HepG2 (cell line): ENCODE measurements around the gene RFX2. TPM values are rescaled to one million over a fixed set of nuclear protein-coding genes. Genes with fewer than 3 reads are reported as not detected.

Source experiments
- AGO2 ChIP-seq: fragments of 200-400 bp; formaldehyde crosslinking; optimal IDR thresholded peaks from 2 replicates; pipeline ENCODE3; 2017; ENCODE audit warnings: mild to moderate bottlenecking, low read depth, low read length, moderate library complexity
- CBX5 ChIP-seq: sonication (generic); formaldehyde crosslinking; IDR thresholded peaks from 2 replicates; pipeline ENCODE4 v1.4.0; 2020; ENCODE audit warnings: missing genetic modification reagents, borderline replicate concordance
- GATA4 ChIP-seq: sonication (generic); IDR thresholded peaks from 2 replicates; pipeline ENCODE4 v1.6.1; 2016; ENCODE audit warnings: antibody characterized with exemption, low read depth, borderline replicate concordance
- GATAD2A ChIP-seq: IDR thresholded peaks from 2 replicates; pipeline ENCODE4 v1.6.1; 2016
- GFI1 ChIP-seq: sonication (generic); formaldehyde crosslinking; IDR thresholded peaks from 2 replicates; pipeline ENCODE4 v1.5.0; 2020; ENCODE audit warnings: missing genetic modification reagents, mild to moderate bottlenecking, borderline replicate concordance
- HES4 ChIP-seq: sonication (generic); formaldehyde crosslinking; IDR thresholded peaks from 2 replicates; pipeline ENCODE4 v1.9.0; 2021; ENCODE audit warnings: mild to moderate bottlenecking, missing genetic modification reagents, borderline replicate concordance
- HHEX ChIP-seq: IDR thresholded peaks from 2 replicates; pipeline ENCODE4 v1.6.1; 2016; ENCODE audit warnings: control low read depth
- ISL2 ChIP-seq: sonication (generic); formaldehyde crosslinking; IDR thresholded peaks from 2 replicates; pipeline ENCODE4 v1.5.0; 2020; ENCODE audit warnings: missing genetic modification reagents
- ISX ChIP-seq: sonication (generic); formaldehyde crosslinking; conservative IDR thresholded peaks from 2 replicates; pipeline ENCODE4 v1.5.0; 2020; ENCODE audit warnings: missing genetic modification reagents
- KLF13 ChIP-seq: sonication (generic); formaldehyde crosslinking; IDR thresholded peaks from 2 replicates; pipeline ENCODE4 v1.4.0; 2020; ENCODE audit warnings: mild to moderate bottlenecking, missing genetic modification reagents
- MTF2 ChIP-seq: sonication (generic); formaldehyde crosslinking; IDR thresholded peaks from 2 replicates; pipeline ENCODE4 v1.5.0; 2020; ENCODE audit warnings: missing genetic modification reagents, borderline replicate concordance
- POLR2A ChIP-seq, 2 experiments: IDR thresholded peaks; 2 replicates each; pipeline ENCODE4 v1.6.1; 2011; ENCODE audit warnings: low read depth in 2 of 2, low read length in 2 of 2, mild to moderate bottlenecking in 1 of 2, moderate library complexity in 1 of 2; ENCODE audit not compliant: insufficient read depth in 1 of 2
- SRSF9 ChIP-seq: fragments of 200-400 bp; formaldehyde crosslinking; IDR thresholded peaks from 2 replicates; pipeline ENCODE4 v1.6.1; 2018; ENCODE audit warnings: borderline replicate concordance, mild to moderate bottlenecking, low read depth, low read length; ENCODE audit not compliant: insufficient read depth, poor library complexity, severe bottlenecking
- SUZ12 ChIP-seq: fragments of 150-350 bp; IDR thresholded peaks from 2 replicates; pipeline ENCODE4 v1.6.1; 2014; ENCODE audit warnings: low read depth, low read length
- ZBTB8A ChIP-seq: sonication (generic); formaldehyde crosslinking; IDR thresholded peaks from 2 replicates; pipeline ENCODE4 v1.4.0; 2020; ENCODE audit warnings: mild to moderate bottlenecking, low read depth, missing genetic modification reagents, borderline replicate concordance
- ZFY ChIP-seq: sonication (generic); formaldehyde crosslinking; IDR thresholded peaks from 2 replicates; pipeline ENCODE4 v1.4.0; 2020; ENCODE audit warnings: missing genetic modification reagents
- ZNF124 ChIP-seq: sonication (generic); formaldehyde crosslinking; IDR thresholded peaks from 2 replicates; pipeline ENCODE4 v1.4.0; 2020; ENCODE audit warnings: missing genetic modification reagents
- ZNF224 ChIP-seq: sonication (generic); formaldehyde crosslinking; IDR thresholded peaks from 2 replicates; pipeline ENCODE4 v1.5.0; 2020; ENCODE audit warnings: mild to moderate bottlenecking, missing genetic modification reagents
- ZNF230 ChIP-seq: sonication (generic); formaldehyde crosslinking; IDR thresholded peaks from 2 replicates; pipeline ENCODE4 v1.4.0; 2020; ENCODE audit warnings: mild to moderate bottlenecking, missing genetic modification reagents
- ZNF253 ChIP-seq: sonication (generic); formaldehyde crosslinking; IDR thresholded peaks from 2 replicates; pipeline ENCODE4 v1.8.0; 2022; ENCODE audit warnings: mild to moderate bottlenecking, missing genetic modification reagents, borderline replicate concordance
- ZNF510 ChIP-seq: sonication (generic); formaldehyde crosslinking; IDR thresholded peaks from 2 replicates; pipeline ENCODE4 v1.4.0; 2020; ENCODE audit warnings: low read depth, mild to moderate bottlenecking, missing genetic modification reagents
- ZNF816 ChIP-seq: sonication (generic); formaldehyde crosslinking; IDR thresholded peaks from 2 replicates; pipeline ENCODE4 v1.8.0; 2022; ENCODE audit warnings: missing genetic modification reagents, mild to moderate bottlenecking, borderline replicate concordance
- polyA plus RNA-seq, 8 experiments: library from polyadenylated mRNA; depleted of rRNA in 3 of 8; stranded (reverse) in 7 of 8; unstranded in 1 of 8; fragments of >200 nt; fragmentation: Illumina TruSeq in 4 of 8; extraction: Trizol in 4 of 8; gene quantifications; 2 replicates each; pipeline versions ENCODE4 v1.2.1 to v1.2.3, GENCODE V29; 2011 to 2016; ENCODE audit warnings: low read depth in 4 of 8, missing spikeins in 1 of 8, mixed read lengths in 1 of 8; ENCODE audit not compliant: insufficient read depth in 1 of 8
- total RNA-seq, 5 experiments: library from RNA; depleted of rRNA; stranded (reverse); fragments of >200 nt; fragmentation: Illumina TruSeq; extraction: Trizol; gene quantifications; 2 replicates each; pipeline ENCODE4 v1.2.3, GENCODE V29; 2016; ENCODE audit warnings: low read depth in 1 of 5
- TF ChIP-seq, protein P1 (sequence below): sonication (generic); formaldehyde crosslinking; IDR thresholded peaks from 2 replicates; pipeline ENCODE4; 2020; ENCODE audit warnings: missing genetic modification reagents, mild to moderate bottlenecking, borderline replicate concordance
- TF ChIP-seq, protein P2 (sequence below): IDR thresholded peaks from 2 replicates; pipeline ENCODE4 v1.6.1; 2016; ENCODE audit warnings: mild to moderate bottlenecking, missing biosample characterization, missing genetic modification reagents
- TF ChIP-seq, protein P3 (sequence below): IDR thresholded peaks from 2 replicates; pipeline ENCODE4 v1.6.1; 2016
- TF ChIP-seq, protein P4 (sequence below): sonication (generic); formaldehyde crosslinking; IDR thresholded peaks from 2 replicates; pipeline ENCODE4 v1.4.0; 2020; ENCODE audit warnings: mild to moderate bottlenecking, low read depth, missing genetic modification reagents

Gene RFX2
- total and polyA plus RNA-seq, 2 of the 13 experiments (the other 11 are each of a cell fraction or from before 2014, with no cell fraction given) = 2.8 to 3.3 TPM

DNA sequence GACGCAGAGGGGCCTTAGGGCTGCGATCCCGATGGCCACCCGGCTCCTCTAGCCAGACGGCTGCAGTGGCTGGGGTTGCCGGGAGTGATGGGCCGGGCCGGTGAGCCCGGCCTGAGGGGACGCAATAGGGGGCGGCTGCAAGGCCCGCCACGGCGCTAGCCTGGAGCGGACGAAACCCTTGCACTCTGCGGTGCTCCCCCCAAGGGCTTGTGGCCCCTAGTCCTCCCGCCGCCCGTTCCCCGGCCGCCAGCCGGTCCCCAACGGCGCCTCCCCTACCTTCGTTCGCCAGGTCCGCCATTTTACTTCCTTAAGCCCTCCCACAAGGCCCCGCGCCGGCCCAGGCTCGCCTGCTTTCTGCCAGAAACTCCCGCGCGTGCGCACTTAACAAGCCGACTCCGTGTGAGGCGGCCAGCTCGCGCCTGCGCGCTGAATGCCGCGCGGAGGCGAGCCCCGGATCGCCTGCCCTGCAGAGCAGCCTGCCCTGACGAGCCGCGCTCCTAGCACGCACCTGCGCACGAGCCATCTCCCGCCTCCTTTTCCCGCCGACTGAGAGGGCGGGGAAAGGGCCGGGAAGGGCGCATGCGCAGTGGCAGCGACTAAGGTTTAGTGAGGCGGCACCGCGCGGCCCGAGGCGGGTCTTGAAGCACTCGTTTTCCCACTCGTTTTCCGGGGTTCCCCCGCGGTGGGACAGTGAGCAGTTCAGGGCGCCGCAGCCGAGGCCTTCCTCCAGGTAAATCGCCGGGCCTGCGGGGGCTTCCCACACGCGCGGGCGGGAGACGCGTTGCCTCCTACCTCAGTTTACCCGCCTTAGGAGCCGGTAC lies 132.3 kb downstream of the RFX2 start, which contains the start of gene RANBP3 (continued):
- peak; percentile 31; the same call in 1 of the 2 replicates for TF ChIP-seq SUZ12
- TF ChIP-seq HES4 = peak; percentile 100
- peak; percentile 99 for TF ChIP-seq ZBTB8A (CRISPR knock-in tag)
- peak; percentile 99 for TF ChIP-seq KLF13 (CRISPR knock-in tag)
- TF ChIP-seq SRSF9 = no peak
- TF ChIP-seq GATAD2A (CRISPR knock-in tag) = peak; percentile 59; the same call in 1 of the 2 replicates
- TF ChIP-seq ZNF253 (CRISPR knock-in tag) = peak; percentile 99
- peak; percentile 78; the same call in 1 of the 2 replicates for TF ChIP-seq CBX5 (CRISPR knock-in tag)
- peak; percentile 100 for TF ChIP-seq ZNF224
- peak; percentile 100 for TF ChIP-seq ZNF230
- TF ChIP-seq, protein P1, sequence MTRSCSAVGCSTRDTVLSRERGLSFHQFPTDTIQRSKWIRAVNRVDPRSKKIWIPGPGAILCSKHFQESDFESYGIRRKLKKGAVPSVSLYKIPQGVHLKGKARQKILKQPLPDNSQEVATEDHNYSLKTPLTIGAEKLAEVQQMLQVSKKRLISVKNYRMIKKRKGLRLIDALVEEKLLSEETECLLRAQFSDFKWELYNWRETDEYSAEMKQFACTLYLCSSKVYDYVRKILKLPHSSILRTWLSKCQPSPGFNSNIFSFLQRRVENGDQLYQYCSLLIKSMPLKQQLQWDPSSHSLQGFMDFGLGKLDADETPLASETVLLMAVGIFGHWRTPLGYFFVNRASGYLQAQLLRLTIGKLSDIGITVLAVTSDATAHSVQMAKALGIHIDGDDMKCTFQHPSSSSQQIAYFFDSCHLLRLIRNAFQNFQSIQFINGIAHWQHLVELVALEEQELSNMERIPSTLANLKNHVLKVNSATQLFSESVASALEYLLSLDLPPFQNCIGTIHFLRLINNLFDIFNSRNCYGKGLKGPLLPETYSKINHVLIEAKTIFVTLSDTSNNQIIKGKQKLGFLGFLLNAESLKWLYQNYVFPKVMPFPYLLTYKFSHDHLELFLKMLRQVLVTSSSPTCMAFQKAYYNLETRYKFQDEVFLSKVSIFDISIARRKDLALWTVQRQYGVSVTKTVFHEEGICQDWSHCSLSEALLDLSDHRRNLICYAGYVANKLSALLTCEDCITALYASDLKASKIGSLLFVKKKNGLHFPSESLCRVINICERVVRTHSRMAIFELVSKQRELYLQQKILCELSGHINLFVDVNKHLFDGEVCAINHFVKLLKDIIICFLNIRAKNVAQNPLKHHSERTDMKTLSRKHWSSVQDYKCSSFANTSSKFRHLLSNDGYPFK (CRISPR knock-in tag) = peak; percentile 98
- peak; percentile 91 for TF ChIP-seq ISL2 (CRISPR knock-in tag)
- TF ChIP-seq, protein P2, sequence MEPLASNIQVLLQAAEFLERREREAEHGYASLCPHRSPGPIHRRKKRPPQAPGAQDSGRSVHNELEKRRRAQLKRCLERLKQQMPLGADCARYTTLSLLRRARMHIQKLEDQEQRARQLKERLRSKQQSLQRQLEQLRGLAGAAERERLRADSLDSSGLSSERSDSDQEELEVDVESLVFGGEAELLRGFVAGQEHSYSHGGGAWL (CRISPR knock-in tag) = peak; percentile 100
- TF ChIP-seq POLR2A (IDR thresholded peaks at IDR 0.05; ENCODE audit: insufficient read depth in 1 of 2, low read depth in 2 of 2, low read length in 2 of 2) = peak; percentile 51 to 70
- TF ChIP-seq GFI1 (CRISPR knock-in tag) = peak; percentile 97
- TF ChIP-seq GATA4 = no peak
- TF ChIP-seq ZNF816 (CRISPR knock-in tag) = peak; percentile 100
- peak; percentile 100 for TF ChIP-seq ZNF124 (CRISPR knock-in tag)
- no peak for TF ChIP-seq AGO2
- TF ChIP-seq ISX = peak; percentile 100
- TF ChIP-seq, protein P3, sequence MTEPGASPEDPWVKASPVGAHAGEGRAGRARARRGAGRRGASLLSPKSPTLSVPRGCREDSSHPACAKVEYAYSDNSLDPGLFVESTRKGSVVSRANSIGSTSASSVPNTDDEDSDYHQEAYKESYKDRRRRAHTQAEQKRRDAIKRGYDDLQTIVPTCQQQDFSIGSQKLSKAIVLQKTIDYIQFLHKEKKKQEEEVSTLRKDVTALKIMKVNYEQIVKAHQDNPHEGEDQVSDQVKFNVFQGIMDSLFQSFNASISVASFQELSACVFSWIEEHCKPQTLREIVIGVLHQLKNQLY (CRISPR knock-in tag) = peak; percentile 97
- TF ChIP-seq, protein P4, sequence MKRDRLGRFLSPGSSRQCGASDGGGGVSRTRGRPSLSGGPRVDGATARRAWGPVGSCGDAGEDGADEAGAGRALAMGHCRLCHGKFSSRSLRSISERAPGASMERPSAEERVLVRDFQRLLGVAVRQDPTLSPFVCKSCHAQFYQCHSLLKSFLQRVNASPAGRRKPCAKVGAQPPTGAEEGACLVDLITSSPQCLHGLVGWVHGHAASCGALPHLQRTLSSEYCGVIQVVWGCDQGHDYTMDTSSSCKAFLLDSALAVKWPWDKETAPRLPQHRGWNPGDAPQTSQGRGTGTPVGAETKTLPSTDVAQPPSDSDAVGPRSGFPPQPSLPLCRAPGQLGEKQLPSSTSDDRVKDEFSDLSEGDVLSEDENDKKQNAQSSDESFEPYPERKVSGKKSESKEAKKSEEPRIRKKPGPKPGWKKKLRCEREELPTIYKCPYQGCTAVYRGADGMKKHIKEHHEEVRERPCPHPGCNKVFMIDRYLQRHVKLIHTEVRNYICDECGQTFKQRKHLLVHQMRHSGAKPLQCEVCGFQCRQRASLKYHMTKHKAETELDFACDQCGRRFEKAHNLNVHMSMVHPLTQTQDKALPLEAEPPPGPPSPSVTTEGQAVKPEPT (CRISPR knock-in tag) = peak; percentile 100
- peak; percentile 32; the same call in 1 of the 2 replicates for TF ChIP-seq MTF2 (CRISPR knock-in tag)
- TF ChIP-seq ZFY (CRISPR knock-in tag) = peak; percentile 89
- no peak for TF ChIP-seq HHEX (CRISPR knock-in tag)
- TF ChIP-seq ZNF510 (CRISPR knock-in tag) = peak; percentile 100
